Effector memory CD8-positive, alpha-beta T cell (primary cell): ENCODE measurements around the gene GAGE12F.
A peak's percentile ranks its signal among the peaks of the same experiment; 100 is the strongest.
"Not testable (repeated sequence)": the region's sequence is repeated elsewhere in the genome, so short reads cannot be mapped to it uniquely, and the experiment has no call there.

ENCODE experiments used
- ATAC-seq: fragments of 150-1000 bp; cut with Tn5 transposase; replicated peaks from 2 replicates; pipeline ENCODE4 v1.10.0; 2021; ENCODE audit warnings: mild to moderate bottlenecking, moderate library complexity
- DNase-seq, 3 experiments: peaks; one replicate each; pipeline ENCODE4 v3.0.0; 2021
- H3K27ac Mint-ChIP-seq, 2 donors: one replicate each; pipeline ENCODE4 v1.8.0; 2022; ENCODE audit warnings: mild to moderate bottlenecking in 2 of 2, mixed read lengths in 2 of 2, moderate library complexity in 2 of 2
- H3K27me3 Mint-ChIP-seq, 2 donors: one replicate each; pipeline ENCODE4 v1.8.0; 2022; ENCODE audit warnings: mixed read lengths in 2 of 2
- H3K36me3 Mint-ChIP-seq: one replicate; pipeline ENCODE4 v1.8.0; 2022; ENCODE audit warnings: mild to moderate bottlenecking, moderate library complexity, mixed read lengths; ENCODE audit not compliant: insufficient read depth
- H3K4me1 Mint-ChIP-seq, 2 donors: one replicate each; pipeline ENCODE4 v1.8.0; 2022; ENCODE audit warnings: low read depth in 2 of 2, mixed read lengths in 2 of 2
- H3K4me3 Mint-ChIP-seq, 2 donors: one replicate each; pipeline ENCODE4 v1.8.0; 2022; ENCODE audit warnings: mild to moderate bottlenecking in 2 of 2, mixed read lengths in 2 of 2, moderate library complexity in 2 of 2
- H3K9me3 Mint-ChIP-seq, 2 donors: one replicate each; pipeline ENCODE4 v1.8.0; 2022; ENCODE audit warnings: mixed read lengths in 2 of 2
- total RNA-seq, 9 experiments: gene quantifications; one replicate each; lab custom pipeline; 2026; lab: John Stamatoyannopoulos, UW

The GAGE12F gene
- 0 reads per million in 9 experiments for total RNA-seq

- ATAC-seq, H3K4me1 Mint-ChIP-seq, H3K27me3 Mint-ChIP-seq, H3K27ac Mint-ChIP-seq, H3K36me3 Mint-ChIP-seq, H3K9me3 Mint-ChIP-seq, DNase-seq, H3K4me3 Mint-ChIP-seq: not testable (repeated sequence)
These were observed at the start of gene GAGE12F for GRCh38 chrX:49560542-49560941. Gene GAGE12F, plus strand, starts transcription at chrX:49560842. Its CDS starts 1,155 bp downstream, at chrX:49561997.

- H3K4me1 Mint-ChIP-seq: not testable (repeated sequence)
These were observed 28.8 kb upstream of the GAGE12F start, which contains the start of gene GAGE12C for GRCh38 chrX:49531877-49532276. Gene GAGE12C, plus strand, starts transcription at chrX:49532177. Its CDS starts 1,155 bp downstream, at chrX:49533332.

GRCh38 chrX:49541433-49541832 is 19.2 kb upstream of the GAGE12F start, which contains the start of gene GAGE12D:
Gene GAGE12D, plus strand, starts transcription at chrX:49541733. Its CDS starts 1,155 bp downstream, at chrX:49542888.
- not testable (repeated sequence) for DNase-seq, H3K4me3 Mint-ChIP-seq, H3K9me3 Mint-ChIP-seq, H3K27ac Mint-ChIP-seq, H3K36me3 Mint-ChIP-seq, ATAC-seq, H3K27me3 Mint-ChIP-seq, H3K4me1 Mint-ChIP-seq

More at GRCh38 chrX:49531877-49532276, 28.8 kb upstream of the GAGE12F start, which contains the start of gene GAGE12C:
- not testable (repeated sequence) for H3K9me3 Mint-ChIP-seq, ATAC-seq, H3K27me3 Mint-ChIP-seq, DNase-seq, H3K4me3 Mint-ChIP-seq, H3K27ac Mint-ChIP-seq, H3K36me3 Mint-ChIP-seq

GRCh38 chrX:49550989-49551388 is 9.7 kb upstream of the GAGE12F start, which contains the start of gene GAGE12E:
Gene GAGE12E, plus strand, starts transcription at chrX:49551289. Its CDS starts 1,155 bp downstream, at chrX:49552444.
- not testable (repeated sequence) for H3K9me3 Mint-ChIP-seq, ATAC-seq, DNase-seq, H3K27ac Mint-ChIP-seq, H3K27me3 Mint-ChIP-seq, H3K36me3 Mint-ChIP-seq, H3K4me3 Mint-ChIP-seq, H3K4me1 Mint-ChIP-seq

- not testable (repeated sequence) for H3K9me3 Mint-ChIP-seq, H3K36me3 Mint-ChIP-seq, ATAC-seq, DNase-seq, H3K27me3 Mint-ChIP-seq, H3K4me3 Mint-ChIP-seq, H3K27ac Mint-ChIP-seq, H3K4me1 Mint-ChIP-seq
These were observed 8.1 kb downstream of the GAGE12F start for GRCh38 chrX:49568728-49569127.

GRCh38 chrX:49569152-49569551 is 8.5 kb downstream of the GAGE12F start:
- not testable (repeated sequence) for ATAC-seq

GRCh38 chrX:49570100-49570499 is 9.5 kb downstream of the GAGE12F start, which contains the start of gene GAGE12G:
Gene GAGE12G, plus strand, starts transcription at chrX:49570400. Its CDS starts 1,155 bp downstream, at chrX:49571555.
- DNase-seq, H3K36me3 Mint-ChIP-seq, ATAC-seq, H3K4me1 Mint-ChIP-seq, H3K27ac Mint-ChIP-seq, H3K9me3 Mint-ChIP-seq, H3K4me3 Mint-ChIP-seq, H3K27me3 Mint-ChIP-seq: not testable (repeated sequence)

More at GRCh38 chrX:49569152-49569551, 8.5 kb downstream of the GAGE12F start:
- H3K36me3 Mint-ChIP-seq, H3K27ac Mint-ChIP-seq, DNase-seq, H3K27me3 Mint-ChIP-seq, H3K4me3 Mint-ChIP-seq, H3K9me3 Mint-ChIP-seq, H3K4me1 Mint-ChIP-seq: not testable (repeated sequence)

- H3K4me3 Mint-ChIP-seq, H3K27me3 Mint-ChIP-seq, H3K36me3 Mint-ChIP-seq, DNase-seq, H3K27ac Mint-ChIP-seq, H3K9me3 Mint-ChIP-seq, ATAC-seq, H3K4me1 Mint-ChIP-seq: not testable (repeated sequence)
These were observed 19.0 kb downstream of the GAGE12F start, which contains the start of gene GAGE12H for GRCh38 chrX:49579649-49580048. Gene GAGE12H, plus strand, starts transcription at chrX:49579949. Its CDS starts 1,155 bp downstream, at chrX:49581104.

- H3K27ac Mint-ChIP-seq, DNase-seq, H3K36me3 Mint-ChIP-seq, H3K27me3 Mint-ChIP-seq, H3K4me3 Mint-ChIP-seq, H3K9me3 Mint-ChIP-seq, ATAC-seq, H3K4me1 Mint-ChIP-seq: not testable (repeated sequence)
These were observed 28.6 kb downstream of the GAGE12F start, which contains the start of gene GAGE2A for GRCh38 chrX:49589196-49589595. Gene GAGE2A, plus strand, starts transcription at chrX:49589496. Its CDS starts 1,155 bp downstream, at chrX:49590651.

- peak in 1 of 3 experiments; percentile 1 for DNase-seq
- ATAC-seq, H3K27me3 Mint-ChIP-seq, H3K36me3 Mint-ChIP-seq, H3K4me3 Mint-ChIP-seq, H3K9me3 Mint-ChIP-seq, H3K27ac Mint-ChIP-seq, H3K4me1 Mint-ChIP-seq: not testable (repeated sequence)
These were observed 29.3 kb downstream of the GAGE12F start for GRCh38 chrX:49589769-49590478.

GRCh38 chrX:49590488-49590887 is 29.8 kb downstream of the GAGE12F start:
- not testable (repeated sequence) for H3K4me3 Mint-ChIP-seq, H3K27me3 Mint-ChIP-seq, H3K36me3 Mint-ChIP-seq, DNase-seq, H3K27ac Mint-ChIP-seq, H3K4me1 Mint-ChIP-seq, H3K9me3 Mint-ChIP-seq, ATAC-seq

GRCh38 chrX:49598720-49599119 is 38.1 kb downstream of the GAGE12F start, which contains the start of gene GAGE1:
Gene GAGE1, plus strand, starts transcription at chrX:49599020. Its CDS starts 1,155 bp downstream, at chrX:49600175.
- not testable (repeated sequence) for DNase-seq, H3K27ac Mint-ChIP-seq, H3K9me3 Mint-ChIP-seq, H3K27me3 Mint-ChIP-seq, H3K4me3 Mint-ChIP-seq, ATAC-seq, H3K4me1 Mint-ChIP-seq, H3K36me3 Mint-ChIP-seq

- Mint-ChIP-seq H3K27ac (no peak overlapping the region), H3K36me3 (no peaks in the 10 kb centered on the region), H3K4me1 (no peaks in the 10 kb centered on the region), H3K27me3 (peaks cover 6 to 7% of the 10 kb centered on the region in 2 donors), H3K9me3 (no peaks in the 10 kb centered on the region), H3K4me3 (no peak overlapping the region)
- ATAC-seq: no peak
- no peak for DNase-seq
These were observed 50.2 kb downstream of the GAGE12F start for GRCh38 chrX:49610718-49611310.
